GM19395 (cell line): ENCODE measurements around the gene TULP4.
"Not testable (repeated sequence)": the region's sequence is repeated elsewhere in the genome, so short reads cannot be mapped to it uniquely, and the experiment has no call there.

ENCODE experiments used
- ATAC-seq: cut with Tn5 transposase; IDR thresholded peaks from one replicate; pipeline ENCODE4 v1.9.1; 2021; ENCODE audit warnings: mild to moderate bottlenecking, moderate library complexity; ENCODE audit not compliant: unreplicated experiment

The TULP4 gene

GRCh38 chr6:158388727-158389126 lies 76.5 kb downstream of the TULP4 start:
- no peak for ATAC-seq

DNA sequence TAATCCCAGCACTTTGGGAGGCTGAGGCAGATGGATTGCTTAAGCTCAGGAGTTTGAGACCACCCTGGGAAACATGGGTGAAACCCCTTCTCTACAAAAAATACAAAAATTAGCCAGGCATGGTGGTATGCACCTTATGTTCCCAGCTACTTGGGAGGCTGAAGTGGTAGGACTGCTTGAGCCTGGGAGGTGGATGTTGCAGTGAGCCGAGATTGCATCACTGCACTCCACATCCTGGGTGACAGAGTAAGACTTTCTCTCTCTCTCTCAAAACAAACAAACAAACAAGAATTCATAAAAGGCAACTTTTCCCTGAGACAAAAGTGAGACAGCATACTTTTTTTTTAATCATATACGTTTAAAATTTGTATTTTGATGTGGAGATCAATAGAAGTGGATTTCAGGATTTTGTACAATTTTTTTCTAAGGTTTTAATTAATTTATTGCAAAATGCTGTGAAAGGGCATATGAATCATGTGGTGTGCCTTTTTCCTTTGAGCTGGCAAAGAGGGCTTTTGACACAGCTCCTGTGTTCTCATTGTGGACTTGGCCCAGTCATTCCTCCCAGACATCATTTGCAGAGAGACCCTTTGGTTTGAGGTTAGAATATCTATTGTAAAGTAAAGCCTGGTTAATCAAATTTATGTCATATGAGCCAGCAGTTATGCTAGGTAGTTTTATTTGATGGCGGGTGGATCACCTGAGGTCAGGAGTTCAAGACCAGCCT lies 77.1 kb downstream of the TULP4 start:
- ATAC-seq = no peak

GRCh38 chr6:158391276-158391675 lies 79.0 kb downstream of the TULP4 start:
- no peak for ATAC-seq

DNA sequence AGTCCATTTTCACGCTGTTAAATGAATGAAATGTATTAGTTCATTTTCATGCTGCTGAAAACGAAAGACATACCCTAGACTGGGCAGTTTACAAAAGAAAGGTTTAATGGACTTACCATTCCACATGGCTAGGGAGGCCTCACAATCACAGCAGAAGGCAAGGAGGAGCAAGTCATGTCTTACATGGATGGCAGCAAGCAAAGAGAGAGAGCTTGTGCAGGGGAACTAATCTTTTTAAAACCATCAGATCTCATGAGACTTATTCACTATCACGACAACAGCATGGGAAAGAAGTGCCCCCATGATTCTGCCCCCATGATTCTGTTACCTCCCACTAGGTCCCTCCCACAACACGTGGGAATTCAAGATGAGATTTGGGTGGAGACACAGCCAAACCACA lies 79.7 kb downstream of the TULP4 start:
- not testable (repeated sequence) for ATAC-seq

- ATAC-seq = no peak
Measured at GRCh38 chr6:158396136-158396535, 83.9 kb downstream of the TULP4 start.

DNA sequence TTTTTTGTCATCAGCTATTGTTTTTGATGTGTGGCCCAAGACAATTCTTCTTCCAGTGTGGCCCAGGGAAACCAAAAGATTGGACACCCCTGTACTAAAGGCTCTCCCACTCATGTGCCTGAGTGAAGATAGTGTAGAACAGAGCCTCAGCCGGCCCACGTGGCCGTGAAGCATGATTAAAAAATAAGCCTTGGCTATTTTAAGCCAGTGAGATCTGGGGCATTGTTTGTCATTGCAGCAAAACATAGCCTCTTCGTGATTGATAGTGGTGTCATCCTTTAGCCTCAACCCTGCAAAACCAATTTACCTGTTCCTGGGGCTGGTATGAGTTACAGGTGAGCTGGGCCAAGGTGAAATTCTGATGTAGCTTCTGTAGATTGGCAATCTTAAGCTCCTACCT lies 85.3 kb downstream of the TULP4 start:
- ATAC-seq = no peak

DNA sequence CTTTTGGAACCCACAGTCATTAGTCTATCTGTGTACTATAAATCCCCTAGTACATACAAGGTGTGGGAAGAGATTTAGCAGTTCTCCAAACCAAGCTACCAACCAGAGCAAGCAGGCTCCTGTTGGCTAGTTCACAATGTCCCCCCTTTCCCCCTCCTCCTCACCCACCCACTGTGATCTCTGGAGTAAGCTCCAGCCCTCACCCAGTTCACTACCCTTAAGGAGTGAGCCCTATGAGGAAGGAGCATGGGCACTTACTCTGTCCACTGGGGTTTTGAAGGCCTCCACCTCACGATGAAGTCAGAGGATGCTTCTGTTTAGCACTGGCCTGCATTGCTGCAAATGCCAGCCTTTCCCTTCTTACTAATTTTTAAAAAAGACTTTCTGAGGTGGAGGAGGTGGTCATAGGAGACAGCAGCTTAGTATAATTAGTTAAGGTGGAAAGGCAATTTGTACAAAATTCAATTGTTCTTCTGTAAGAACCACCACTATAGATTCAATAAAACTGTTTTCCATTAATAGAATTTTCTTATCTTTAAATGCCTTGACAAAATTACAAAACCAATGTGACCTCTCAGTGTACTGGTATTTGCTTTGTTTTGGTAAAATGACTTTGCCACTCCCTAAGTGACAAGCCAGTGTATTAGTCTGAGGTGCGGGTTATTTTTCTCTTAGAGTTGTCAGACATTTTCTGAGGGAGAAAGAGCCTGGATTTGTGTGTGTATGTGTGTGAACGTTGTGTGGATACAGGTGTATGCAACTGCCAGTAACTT lies 86.2 kb downstream of the TULP4 start:
- ATAC-seq = no peak

DNA sequence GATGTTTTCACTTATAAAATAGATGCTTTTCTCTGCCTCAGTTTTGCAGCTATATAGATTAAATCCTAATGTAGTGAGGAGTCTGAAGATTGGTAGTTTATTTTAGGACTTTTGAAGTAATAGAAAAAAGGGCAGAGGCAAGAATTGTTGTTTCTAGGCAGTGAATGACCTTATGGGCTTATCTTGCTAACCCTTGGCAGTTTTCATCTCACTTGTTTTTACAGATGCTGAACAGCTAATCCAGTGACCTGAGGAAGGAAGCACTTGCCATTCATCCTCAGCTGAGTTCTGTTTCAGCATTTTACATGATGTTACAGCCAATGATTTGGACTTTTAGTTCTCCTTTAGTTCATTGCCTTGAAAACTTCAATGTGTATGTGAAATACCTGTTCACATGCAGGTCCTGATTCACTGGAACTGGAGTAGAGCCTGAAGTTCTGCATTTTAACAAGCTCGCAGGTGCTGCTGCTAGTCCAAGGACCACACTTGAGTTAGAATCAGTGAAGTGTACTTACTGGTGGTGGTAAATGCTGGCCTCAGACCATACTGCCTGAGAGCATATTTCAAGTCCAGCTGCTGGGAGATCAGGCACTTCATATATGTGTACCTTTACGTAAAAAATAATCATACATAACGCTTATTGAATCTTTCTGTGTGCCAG lies 86.9 kb downstream of the TULP4 start:
- ATAC-seq = no peak

- no peak for ATAC-seq
Measured at GRCh38 chr6:158402184-158402583, 89.9 kb downstream of the TULP4 start.

GRCh38 chr6:158405321-158405831 lies 93.1 kb downstream of the TULP4 start:
- not testable (repeated sequence) for ATAC-seq

- no peak for ATAC-seq
Measured at GRCh38 chr6:158405933-158406332, 93.7 kb downstream of the TULP4 start.

DNA sequence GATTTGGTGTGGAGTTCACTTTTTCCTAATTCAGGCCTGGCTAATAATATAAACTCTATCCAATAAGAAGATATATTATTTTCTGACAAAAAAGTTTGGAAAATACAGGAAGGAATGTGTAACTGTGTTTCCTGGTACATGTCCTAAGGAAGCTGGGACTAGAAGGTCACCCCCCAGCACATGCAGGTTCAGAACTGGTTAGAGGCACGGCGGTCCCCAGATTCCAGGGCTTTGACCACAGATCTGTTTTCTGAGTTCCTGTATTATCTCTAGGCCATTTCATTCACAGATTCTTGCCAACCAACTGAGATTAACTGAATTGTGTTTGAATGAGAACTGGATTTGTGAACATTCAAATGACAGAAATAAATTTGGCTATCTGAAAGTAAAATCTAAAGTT lies 94.5 kb downstream of the TULP4 start:
- ATAC-seq = no peak

- no peak for ATAC-seq
Measured at GRCh38 chr6:158408013-158408412, 95.7 kb downstream of the TULP4 start.

DNA sequence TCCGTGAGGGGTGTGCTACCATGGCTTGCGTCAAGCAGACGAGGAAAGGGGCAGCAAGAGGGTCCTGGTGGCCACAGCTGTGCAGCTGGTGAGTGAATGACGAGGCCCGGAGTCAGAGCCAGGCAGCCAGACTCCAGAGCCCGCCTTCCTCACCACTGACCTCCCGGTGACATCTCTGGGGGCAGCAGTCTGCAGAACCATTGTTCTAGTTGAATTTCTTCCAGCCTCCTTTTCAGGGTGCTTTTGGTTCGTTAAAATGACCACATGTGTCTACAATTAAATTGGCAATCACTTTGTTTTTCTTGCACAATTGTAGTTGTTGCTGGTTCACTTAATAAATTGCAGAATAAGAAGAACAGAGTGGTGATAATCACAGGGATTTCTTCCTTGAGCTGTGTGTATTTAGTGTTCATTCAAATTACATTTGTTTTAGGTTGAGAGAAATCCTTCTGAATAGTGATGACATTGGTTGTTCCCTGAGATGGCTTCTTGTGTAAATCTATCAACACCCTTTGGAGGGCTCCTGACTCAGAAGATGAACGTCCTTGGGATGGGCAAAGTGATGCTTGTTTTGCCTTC lies 96.4 kb downstream of the TULP4 start:
- ATAC-seq = no peak

DNA sequence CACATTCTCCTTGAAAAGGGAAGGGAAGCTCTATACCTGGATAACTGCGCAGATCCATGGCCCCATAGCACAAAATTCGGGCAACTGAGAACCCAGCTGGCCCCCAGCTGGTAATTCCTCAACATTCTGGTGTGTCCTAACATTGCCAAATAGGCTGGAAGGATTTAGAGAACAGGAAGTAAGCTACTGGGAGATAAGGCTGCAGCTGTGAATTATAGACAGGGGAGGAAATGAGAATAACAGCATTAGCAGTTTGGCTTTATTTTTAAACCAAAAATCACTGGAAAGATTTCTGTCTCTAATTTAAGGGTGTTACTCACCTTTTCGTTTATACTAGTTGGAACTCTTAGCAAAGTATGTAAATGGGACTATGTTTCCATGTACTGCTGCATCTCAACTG lies 97.2 kb downstream of the TULP4 start:
- no peak for ATAC-seq

GRCh38 chr6:158410784-158411183 lies 98.5 kb downstream of the TULP4 start:
- no peak for ATAC-seq

- no peak for ATAC-seq
Measured at GRCh38 chr6:158411998-158412397, 99.7 kb downstream of the TULP4 start.

GRCh38 chr6:158413028-158413427 lies 100.8 kb downstream of the TULP4 start:
- ATAC-seq = no peak

DNA sequence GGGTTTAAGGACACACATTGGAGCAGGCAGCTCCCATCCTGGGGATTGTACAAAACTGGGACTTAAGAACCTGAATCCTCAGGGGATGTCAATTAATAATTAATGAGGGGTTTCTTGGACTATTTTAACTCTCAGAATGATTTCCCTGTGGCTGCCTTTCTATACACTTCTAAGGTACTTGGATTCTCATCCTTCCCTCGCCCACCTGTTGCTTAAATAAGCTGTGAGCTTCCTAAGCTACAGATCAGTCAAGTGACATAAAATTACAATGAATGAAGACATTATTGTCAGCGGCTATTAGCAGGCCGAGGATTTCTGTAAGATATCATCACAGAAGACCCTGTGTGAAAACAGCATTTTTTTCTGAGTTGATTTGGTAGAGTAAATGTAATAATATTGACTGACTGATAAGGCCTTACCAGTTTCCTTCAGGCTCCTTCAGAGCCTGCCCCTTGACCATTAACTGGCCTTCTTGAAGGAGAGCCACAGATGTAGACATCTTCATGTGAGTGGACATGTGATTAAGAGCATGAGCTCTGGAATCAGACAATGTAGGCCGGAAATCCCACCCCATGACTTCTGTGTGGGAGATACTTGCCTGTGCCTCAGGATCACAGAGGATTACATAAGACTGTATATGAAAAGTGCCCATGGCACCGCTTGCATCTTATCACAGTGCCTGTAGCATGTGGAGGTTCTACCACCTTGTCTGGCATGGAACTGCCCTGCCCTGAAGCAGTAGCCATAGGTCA lies 101.7 kb downstream of the TULP4 start:
- no peak for ATAC-seq

- ATAC-seq = no peak
Measured at GRCh38 chr6:158414851-158415262, 102.6 kb downstream of the TULP4 start.

- no peak for ATAC-seq
Measured at GRCh38 chr6:158415666-158416065, 103.4 kb downstream of the TULP4 start.
